Fibroblast of peridontal ligament (primary cell): Measurements from ENCODE around the gene SLC35G1.

Experiments used
- DNase-seq: peaks from one replicate; pipeline ENCODE4 v3.0.0-alpha.2; 2010; ENCODE audit errors: extremely low read depth

Gene SLC35G1

GRCh38 chr10:93947524-93947923 is 53.7 kb downstream of the SLC35G1 start:
- peak; percentile 43 for DNase-seq

GRCh38 chr10:93951905-93952304 is 58.1 kb downstream of the SLC35G1 start:
- DNase-seq, result no peak
